ENCODE data around the gene KRT24.

DNA sequence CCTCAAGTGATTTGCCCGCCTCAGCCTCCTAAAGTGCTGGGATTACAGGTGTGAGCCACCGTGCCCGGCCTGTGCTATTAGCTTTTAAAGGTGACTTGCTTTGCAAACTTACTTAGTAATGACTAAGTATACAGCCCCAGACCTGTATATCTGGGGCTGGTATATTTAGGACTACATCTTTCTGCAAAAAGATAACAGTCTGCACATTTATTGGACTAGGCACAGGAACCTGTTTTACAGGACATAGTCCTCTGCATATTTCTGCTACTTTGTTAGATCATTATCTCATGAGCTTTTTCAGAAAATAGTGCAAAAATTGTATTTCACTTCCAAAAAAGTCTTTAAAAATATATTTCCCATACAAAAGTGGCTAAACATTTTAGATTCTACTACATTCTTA is 1.3 kb downstream of the KRT24 start:
- TF ChIP-seq CTCF (IDR thresholded peaks at IDR 0.05; ENCODE audit: low read depth, low read length, missing input control) (no peak), EGR1 (IDR thresholded peaks at IDR 0.05; ENCODE audit: low read depth in 2 of 2) (no peak), SP1 (IDR thresholded peaks at IDR 0.05) (no peak), GABPA (IDR thresholded peaks at IDR 0.05 in 1 of 2, conservative IDR thresholded peaks at IDR 0.05 in 1 of 2) (no peak)
- TF ChIP-seq, protein P1, sequence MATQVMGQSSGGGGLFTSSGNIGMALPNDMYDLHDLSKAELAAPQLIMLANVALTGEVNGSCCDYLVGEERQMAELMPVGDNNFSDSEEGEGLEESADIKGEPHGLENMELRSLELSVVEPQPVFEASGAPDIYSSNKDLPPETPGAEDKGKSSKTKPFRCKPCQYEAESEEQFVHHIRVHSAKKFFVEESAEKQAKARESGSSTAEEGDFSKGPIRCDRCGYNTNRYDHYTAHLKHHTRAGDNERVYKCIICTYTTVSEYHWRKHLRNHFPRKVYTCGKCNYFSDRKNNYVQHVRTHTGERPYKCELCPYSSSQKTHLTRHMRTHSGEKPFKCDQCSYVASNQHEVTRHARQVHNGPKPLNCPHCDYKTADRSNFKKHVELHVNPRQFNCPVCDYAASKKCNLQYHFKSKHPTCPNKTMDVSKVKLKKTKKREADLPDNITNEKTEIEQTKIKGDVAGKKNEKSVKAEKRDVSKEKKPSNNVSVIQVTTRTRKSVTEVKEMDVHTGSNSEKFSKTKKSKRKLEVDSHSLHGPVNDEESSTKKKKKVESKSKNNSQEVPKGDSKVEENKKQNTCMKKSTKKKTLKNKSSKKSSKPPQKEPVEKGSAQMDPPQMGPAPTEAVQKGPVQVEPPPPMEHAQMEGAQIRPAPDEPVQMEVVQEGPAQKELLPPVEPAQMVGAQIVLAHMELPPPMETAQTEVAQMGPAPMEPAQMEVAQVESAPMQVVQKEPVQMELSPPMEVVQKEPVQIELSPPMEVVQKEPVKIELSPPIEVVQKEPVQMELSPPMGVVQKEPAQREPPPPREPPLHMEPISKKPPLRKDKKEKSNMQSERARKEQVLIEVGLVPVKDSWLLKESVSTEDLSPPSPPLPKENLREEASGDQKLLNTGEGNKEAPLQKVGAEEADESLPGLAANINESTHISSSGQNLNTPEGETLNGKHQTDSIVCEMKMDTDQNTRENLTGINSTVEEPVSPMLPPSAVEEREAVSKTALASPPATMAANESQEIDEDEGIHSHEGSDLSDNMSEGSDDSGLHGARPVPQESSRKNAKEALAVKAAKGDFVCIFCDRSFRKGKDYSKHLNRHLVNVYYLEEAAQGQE (IDR thresholded peaks at IDR 0.05): no peak
